ENCODE results near the gene ZFPL1. TPM values are rescaled to one million over a fixed set of nuclear protein-coding genes. Genes with fewer than 3 reads are reported as not detected.
A peak's percentile ranks its signal among the peaks of the same experiment; 100 is the strongest.

Gene ZFPL1
- total and polyA plus RNA-seq, 7 experiments from 2014 or later: 24.2 to 53.0 (median 39.1) TPM

GRCh38 chr11:65115361-65116082 lies 31.5 kb downstream of the ZFPL1 start:
- Histone ChIP-seq H3K27me3 (ENCODE audit: control insufficient read depth in 2 of 2, insufficient read depth in 2 of 2, low read length in 2 of 2) (no peaks in the 10 kb centered on the region), H3K4me3 (ENCODE audit: low read length) (no peak overlapping the region), H3K27ac (ENCODE audit: low read depth, low read length) (peak overlapping the region; percentile 87), H3K4me1 (ENCODE audit: control insufficient read depth in 2 of 2, insufficient read depth in 2 of 2, low read length in 2 of 2) (peaks cover 31 to 37% of the 10 kb centered on the region in 2 donors), H3K36me3 (ENCODE audit: control insufficient read depth in 2 of 3, insufficient read depth in 3 of 3, low read length in 3 of 3) (peaks cover 13 to 35% (median 14%) of the 10 kb centered on the region in 3 experiments), H3K9me3 (ENCODE audit: control insufficient read depth in 2 of 3, low read length in 3 of 3) (no peaks in the 10 kb centered on the region)
- H3K27me3 Mint-ChIP-seq: no peaks in the 10 kb centered on the region
- intact Hi-C loops (cut with micrococcal nuclease): loop anchor here (2.0 to 10.0 kb wide), 5 partner anchors 89 to 371 kb away; partner anchors contain the start of genes RASGRP2 (in 2 of the 2), CDC42EP2 (in 1 of the 2), SF1 (in 1 of the 2) and SNX15 (in 1 of the 2)
- no peak for ATAC-seq
- DNase-seq: no peak
- ChIA-PET CTCF (interaction anchor here (1.7 kb wide), 1 partner anchor 103 kb away, joined by 4 read pairs; no protein-coding TSS in a partner anchor), POLR2A (interaction anchor here (0.6 to 9.9 kb wide), 10 partner anchors 13 to 252 kb away, joined by 3 to 237 read pairs (median 4); partner anchors contain the start of genes SAC3D1, SYVN1 and VPS51)
- H3K4me1 Mint-ChIP-seq: peaks cover 17 to 70% (median 53%) of the 10 kb centered on the region in 7 donors
- H3K27ac Mint-ChIP-seq: peak overlapping the region in 7 of 9 donors; percentile 25 to 100 (median 60)
- peaks cover 0 to 19% (median 15%) of the 10 kb centered on the region in 5 donors for H3K36me3 Mint-ChIP-seq
- H3K4me3 Mint-ChIP-seq: peak overlapping the region; percentile 20 to 95 (median 52)
- H3K9me3 Mint-ChIP-seq: peaks cover 0 to 2% (median 0%) of the 10 kb centered on the region in 11 donors

DNA sequence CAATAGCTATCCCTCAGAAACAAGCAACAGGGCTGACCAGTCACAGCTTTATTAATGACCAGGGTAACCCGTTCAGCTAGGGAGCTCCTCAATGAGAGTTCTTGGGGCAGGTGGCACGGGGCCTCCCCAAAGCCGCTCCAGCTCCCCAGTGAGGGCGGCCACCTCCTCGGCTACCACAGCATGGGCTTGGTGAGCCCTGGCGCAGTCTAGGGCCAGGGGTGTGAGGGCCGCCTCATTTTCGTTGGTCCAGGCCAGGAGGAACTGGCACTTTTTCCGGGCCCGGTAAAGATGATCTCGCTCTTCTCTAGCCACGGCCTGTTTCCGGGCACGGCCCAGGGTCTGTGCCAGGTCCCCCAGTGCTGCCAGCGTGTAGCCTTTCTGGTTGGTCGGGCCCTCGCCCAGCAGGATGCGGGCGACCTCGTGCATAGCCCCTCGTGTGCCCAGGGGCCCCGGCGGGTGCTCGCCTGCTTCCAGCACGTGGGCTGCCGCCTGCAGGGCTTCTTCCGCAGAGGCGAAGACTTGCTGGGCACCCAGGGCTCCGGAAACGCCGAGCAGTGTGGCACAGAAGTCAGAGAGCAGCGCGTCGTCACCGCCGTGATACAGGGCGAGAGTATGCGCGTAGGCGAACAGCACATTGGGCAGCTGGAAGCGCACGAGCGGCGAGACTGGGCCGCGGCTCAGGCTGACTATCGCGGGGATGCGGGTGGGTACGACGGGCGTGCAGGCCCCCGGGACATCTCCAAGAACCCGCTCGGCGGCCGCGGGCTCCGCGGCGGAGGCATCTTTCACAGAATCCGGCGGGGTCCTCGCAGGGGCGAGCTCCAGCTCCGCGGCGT lies 32.6 kb downstream of the ZFPL1 start:
- POLR2A ChIA-PET: interaction anchor here (0.6 to 9.9 kb wide), 20 partner anchors 13 to 372 kb away, joined by 3 to 237 read pairs (median 4); partner anchors contain the start of genes MEN1, RASGRP2, SAC3D1 and SF1
- H3K36me3 ChIP-seq (ENCODE audit: control insufficient read depth in 2 of 3, insufficient read depth in 3 of 3, low read length in 3 of 3): peaks cover 16 to 41% (median 19%) of the 10 kb centered on the region in 3 experiments
- Mint-ChIP-seq H3K27ac (peak overlapping the region; percentile 86 to 100 (median 93)), H3K36me3 (peaks cover 0 to 24% (median 19%) of the 10 kb centered on the region in 5 donors), H3K27me3 (no peaks in the 10 kb centered on the region), H3K4me1 (peaks cover 19 to 70% (median 51%) of the 10 kb centered on the region in 7 donors), H3K4me3 (peak overlapping the region; percentile 90 to 95 (median 92)), H3K9me3 (peaks cover 0 to 2% (median 0%) of the 10 kb centered on the region in 11 donors)
- CTCF ChIA-PET: interaction anchor here (0.6 to 1.7 kb wide), 8 partner anchors 12 to 165 kb away, joined by 3 to 5 read pairs (median 3); partner anchors contain the start of gene ARL2
- H3K4me1 ChIP-seq (ENCODE audit: control insufficient read depth in 2 of 2, insufficient read depth in 2 of 2, low read length in 2 of 2): peaks cover 28 to 37% of the 10 kb centered on the region in 2 donors
- peak overlapping the region; percentile 87 for H3K27ac ChIP-seq (ENCODE audit: low read depth, low read length)
- no peaks in the 10 kb centered on the region for H3K27me3 ChIP-seq (ENCODE audit: control insufficient read depth in 2 of 2, insufficient read depth in 2 of 2, low read length in 2 of 2)
- no peaks in the 10 kb centered on the region for H3K9me3 ChIP-seq (ENCODE audit: control insufficient read depth in 2 of 3, low read length in 3 of 3)
- peak overlapping the region; percentile 92 for H3K4me3 ChIP-seq (ENCODE audit: low read length)
- DNase-seq (peak in 8 of 9 donors; percentile 50 to 71 (median 64)), ATAC-seq (peak; percentile 12)
- intact Hi-C loops (cut with micrococcal nuclease): loop anchor here (1.0 to 10.0 kb wide), 19 partner anchors 18 to 499 kb away; partner anchors contain the start of genes ATG2A (in 2 of the 2), CDCA5 (in 2 of the 2), RASGRP2 (in 2 of the 2) and SF1 (in 2 of the 2)

- Histone ChIP-seq H3K27ac (ENCODE audit: low read depth, low read length) (peak within 1 kb of the TSS; percentile 99), H3K27me3 (ENCODE audit: control insufficient read depth in 2 of 2, insufficient read depth in 2 of 2, low read length in 2 of 2) (no peaks in the 10 kb centered on the region), H3K36me3 (ENCODE audit: control insufficient read depth in 2 of 3, insufficient read depth in 3 of 3, low read length in 3 of 3) (peaks cover 16 to 41% (median 19%) of the 10 kb centered on the region in 3 experiments), H3K4me3 (ENCODE audit: low read length) (peak within 1 kb of the TSS; percentile 92), H3K9me3 (ENCODE audit: control insufficient read depth in 2 of 3, low read length in 3 of 3) (no peaks in the 10 kb centered on the region), H3K4me1 (ENCODE audit: control insufficient read depth in 2 of 2, insufficient read depth in 2 of 2, low read length in 2 of 2) (peaks cover 28 to 37% of the 10 kb centered on the region in 2 donors)
- Mint-ChIP-seq H3K4me1 (peaks cover 20 to 77% (median 53%) of the 10 kb centered on the region in 7 donors), H3K9me3 (peaks cover 0 to 2% (median 0%) of the 10 kb centered on the region in 11 donors), H3K36me3 (peaks cover 0 to 31% (median 26%) of the 10 kb centered on the region in 5 donors), H3K27ac (peak within 1 kb of the TSS; percentile 86 to 100 (median 96)), H3K27me3 (no peaks in the 10 kb centered on the region), H3K4me3 (peak within 1 kb of the TSS; percentile 91 to 95 (median 92))
- DNase-seq (peak; percentile 94 to 100 (median 100)), ATAC-seq (peak; percentile 85)
- ChIA-PET CTCF (interaction anchor here (0.6 to 1.7 kb wide), 17 partner anchors 13 to 1124 kb away, joined by 3 to 5 read pairs (median 3); partner anchors contain the start of gene ARL2), POLR2A (interaction anchor here (0.6 to 9.9 kb wide), 26 partner anchors 7 to 497 kb away, joined by 3 to 237 read pairs (median 4); partner anchors contain the start of genes ARL2, MEN1, PCNX3 and RASGRP2)
- intact Hi-C loops (cut with micrococcal nuclease): loop anchor here (1.0 to 10.0 kb wide), 20 partner anchors 7 to 498 kb away; partner anchors contain the start of genes ATG2A (in 2 of the 2), CDCA5 (in 2 of the 2), RASGRP2 (in 2 of the 2) and SF1 (in 2 of the 2)
Observed at GRCh38 chr11:65117206-65118096, 33.4 kb downstream of the ZFPL1 start, which contains the start of gene ZNHIT2. Gene ZNHIT2 (minus strand): TSS chr11:65117701. CDS start chr11:65117653, 48 bp downstream.

- CTCF ChIA-PET: interaction anchor here (0.6 to 1.4 kb wide), 8 partner anchors 29 to 202 kb away, joined by 3 to 4 read pairs (median 3); partner anchors contain the start of gene ARL2
- Mint-ChIP-seq H3K4me1 (peaks cover 19 to 81% (median 56%) of the 10 kb centered on the region in 7 donors), H3K36me3 (peaks cover 0 to 31% (median 26%) of the 10 kb centered on the region in 5 donors), H3K4me3 (peak overlapping the region; percentile 91 to 95 (median 92)), H3K9me3 (peaks cover 0 to 2% (median 0%) of the 10 kb centered on the region in 11 donors), H3K27me3 (no peaks in the 10 kb centered on the region), H3K27ac (peak overlapping the region; percentile 86 to 100 (median 95))
- no peak overlapping the region for H3K4me3 ChIP-seq (ENCODE audit: low read length)
- intact Hi-C loops (cut with micrococcal nuclease): loop anchor here (1.0 to 10.0 kb wide), 3 partner anchors 8 to 373 kb away; partner anchors contain the start of genes CDC42EP2 (in 1 of the 2) and RASGRP2 (in 1 of the 2)
- peaks cover 16 to 41% (median 19%) of the 10 kb centered on the region in 3 experiments for H3K36me3 ChIP-seq (ENCODE audit: control insufficient read depth in 2 of 3, insufficient read depth in 3 of 3, low read length in 3 of 3)
- POLR2A ChIA-PET: interaction anchor here (0.6 to 9.9 kb wide), 20 partner anchors 8 to 497 kb away, joined by 3 to 237 read pairs (median 4); partner anchors contain the start of genes ARL2, MEN1, PCNX3 and RASGRP2
- peaks cover 29 to 40% of the 10 kb centered on the region in 2 donors for H3K4me1 ChIP-seq (ENCODE audit: control insufficient read depth in 2 of 2, insufficient read depth in 2 of 2, low read length in 2 of 2)
- H3K27ac ChIP-seq (ENCODE audit: low read depth, low read length): peak overlapping the region; percentile 99
- ATAC-seq (no peak), DNase-seq (no peak)
- no peaks in the 10 kb centered on the region for H3K9me3 ChIP-seq (ENCODE audit: control insufficient read depth in 2 of 3, low read length in 3 of 3)
- no peaks in the 10 kb centered on the region for H3K27me3 ChIP-seq (ENCODE audit: control insufficient read depth in 2 of 2, insufficient read depth in 2 of 2, low read length in 2 of 2)
Observed at GRCh38 chr11:65118097-65118837, 34.2 kb downstream of the ZFPL1 start.
